Memory B cell (primary cell): ENCODE measurements around the gene DOCK9.

Experiments used
- ATAC-seq: fragments of 150-1000 bp; cut with Tn5 transposase; 2 replicates; pipeline ENCODE4 v1.10.0; 2021; ENCODE audit warnings: low read depth, mild to moderate bottlenecking, moderate library complexity
- DNase-seq, 2 donors: peaks; one replicate each; pipeline ENCODE4 v3.0.0; 2022; ENCODE audit warnings: low spot score in 2 of 2
- H3K27ac Mint-ChIP-seq: one replicate; pipeline ENCODE4 v1.8.0; 2022; ENCODE audit warnings: mild to moderate bottlenecking, moderate library complexity, mixed read lengths
- H3K27me3 Mint-ChIP-seq: one replicate; pipeline ENCODE4 v1.8.0; 2022; ENCODE audit warnings: mixed read lengths
- H3K36me3 Mint-ChIP-seq: one replicate; pipeline ENCODE4 v1.8.0; 2022; ENCODE audit warnings: mild to moderate bottlenecking, mixed read lengths
- H3K4me1 Mint-ChIP-seq: one replicate; pipeline ENCODE4 v1.8.0; 2022; ENCODE audit warnings: mixed read lengths
- H3K4me3 Mint-ChIP-seq: one replicate; pipeline ENCODE4 v1.8.0; 2022; ENCODE audit warnings: mild to moderate bottlenecking, moderate library complexity, mixed read lengths
- H3K9me3 Mint-ChIP-seq: one replicate; pipeline ENCODE4 v1.8.0; 2022; ENCODE audit warnings: mixed read lengths

DOCK9 gene

GRCh38 chr13:98785405-98785804 lies 192.5 kb downstream of the DOCK9 start:
- no peak for DNase-seq
- ATAC-seq, result no peak
- Mint-ChIP-seq H3K4me3 (no peak overlapping the region), H3K4me1 (peaks cover 3% of the 10 kb centered on the region), H3K9me3 (no peaks in the 10 kb centered on the region), H3K27me3 (peaks cover 10% of the 10 kb centered on the region), H3K27ac (no peak overlapping the region), H3K36me3 (no peaks in the 10 kb centered on the region)

- Mint-ChIP-seq H3K4me3 (no peak overlapping the region), H3K9me3 (no peaks in the 10 kb centered on the region), H3K36me3 (no peaks in the 10 kb centered on the region), H3K27me3 (peaks cover 10% of the 10 kb centered on the region), H3K4me1 (peaks cover 3% of the 10 kb centered on the region), H3K27ac (no peak overlapping the region)
- no peak for DNase-seq
- ATAC-seq, result no peak
Measured at GRCh38 chr13:98784666-98785065, 193.2 kb downstream of the DOCK9 start.

- peaks cover 9% of the 10 kb centered on the region for H3K27me3 Mint-ChIP-seq
- no peak for ATAC-seq
- H3K4me1 Mint-ChIP-seq, result peaks cover 2% of the 10 kb centered on the region
- H3K36me3 Mint-ChIP-seq, result no peaks in the 10 kb centered on the region
- no peak for DNase-seq
- no peak overlapping the region for H3K27ac Mint-ChIP-seq
- H3K4me3 Mint-ChIP-seq, result no peak overlapping the region
- no peaks in the 10 kb centered on the region for H3K9me3 Mint-ChIP-seq
Measured at GRCh38 chr13:98783856-98784478, 193.9 kb downstream of the DOCK9 start.

- peaks cover 1% of the 10 kb centered on the region for H3K9me3 Mint-ChIP-seq
- H3K36me3 Mint-ChIP-seq, result no peaks in the 10 kb centered on the region
- no peak overlapping the region for H3K27ac Mint-ChIP-seq
- H3K4me1 Mint-ChIP-seq, result no peaks in the 10 kb centered on the region
- H3K4me3 Mint-ChIP-seq, result no peak overlapping the region
- peaks cover 13% of the 10 kb centered on the region for H3K27me3 Mint-ChIP-seq
- no peak for DNase-seq
- ATAC-seq, result no peak
Measured at GRCh38 chr13:98782654-98783053, 195.2 kb downstream of the DOCK9 start.

DNA sequence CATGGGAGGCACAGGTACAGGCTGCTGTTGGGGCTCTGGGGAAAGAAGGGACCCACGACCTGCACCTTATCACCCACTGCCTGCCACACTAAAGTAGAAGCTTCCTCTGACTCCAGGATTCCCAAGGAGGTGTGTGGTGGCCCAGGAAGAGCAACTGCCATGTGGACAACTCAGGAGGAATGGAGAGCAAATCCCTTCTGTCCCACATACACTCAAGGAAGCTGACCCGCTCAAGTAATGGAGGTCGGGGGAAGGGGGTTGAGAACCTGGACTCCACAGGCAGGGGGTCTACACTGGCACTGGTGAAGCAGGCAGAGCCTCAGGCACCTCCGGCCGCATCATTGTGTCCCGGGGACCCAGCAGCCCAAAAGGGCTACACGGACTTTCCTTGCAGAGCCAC lies 196.0 kb downstream of the DOCK9 start:
- DNase-seq, result no peak
- no peak overlapping the region for H3K4me3 Mint-ChIP-seq
- peaks cover 13% of the 10 kb centered on the region for H3K27me3 Mint-ChIP-seq
- peaks cover 1% of the 10 kb centered on the region for H3K9me3 Mint-ChIP-seq
- no peaks in the 10 kb centered on the region for H3K4me1 Mint-ChIP-seq
- no peak for ATAC-seq
- H3K36me3 Mint-ChIP-seq, result no peaks in the 10 kb centered on the region
- H3K27ac Mint-ChIP-seq, result no peak overlapping the region

- Mint-ChIP-seq H3K4me3 (no peak overlapping the region), H3K4me1 (no peaks in the 10 kb centered on the region), H3K36me3 (no peaks in the 10 kb centered on the region), H3K27me3 (peaks cover 15% of the 10 kb centered on the region), H3K27ac (no peak overlapping the region), H3K9me3 (peaks cover 1% of the 10 kb centered on the region)
- DNase-seq, result no peak
- ATAC-seq, result no peak
Measured at GRCh38 chr13:98781470-98781869, 196.4 kb downstream of the DOCK9 start.

- H3K27me3 Mint-ChIP-seq, result peaks cover 16% of the 10 kb centered on the region
- no peak overlapping the region for H3K4me3 Mint-ChIP-seq
- no peaks in the 10 kb centered on the region for H3K4me1 Mint-ChIP-seq
- no peaks in the 10 kb centered on the region for H3K36me3 Mint-ChIP-seq
- no peak overlapping the region for H3K27ac Mint-ChIP-seq
- DNase-seq (no peak), ATAC-seq (no peak)
- peaks cover 1% of the 10 kb centered on the region for H3K9me3 Mint-ChIP-seq
Measured at GRCh38 chr13:98781045-98781444, 196.8 kb downstream of the DOCK9 start.

GRCh38 chr13:98780451-98780850 lies 197.4 kb downstream of the DOCK9 start:
- H3K4me3 Mint-ChIP-seq, result no peak overlapping the region
- no peaks in the 10 kb centered on the region for H3K36me3 Mint-ChIP-seq
- no peak for DNase-seq
- peaks cover 1% of the 10 kb centered on the region for H3K9me3 Mint-ChIP-seq
- H3K27ac Mint-ChIP-seq, result no peak overlapping the region
- peaks cover 17% of the 10 kb centered on the region for H3K27me3 Mint-ChIP-seq
- no peaks in the 10 kb centered on the region for H3K4me1 Mint-ChIP-seq
- ATAC-seq, result no peak

DNA sequence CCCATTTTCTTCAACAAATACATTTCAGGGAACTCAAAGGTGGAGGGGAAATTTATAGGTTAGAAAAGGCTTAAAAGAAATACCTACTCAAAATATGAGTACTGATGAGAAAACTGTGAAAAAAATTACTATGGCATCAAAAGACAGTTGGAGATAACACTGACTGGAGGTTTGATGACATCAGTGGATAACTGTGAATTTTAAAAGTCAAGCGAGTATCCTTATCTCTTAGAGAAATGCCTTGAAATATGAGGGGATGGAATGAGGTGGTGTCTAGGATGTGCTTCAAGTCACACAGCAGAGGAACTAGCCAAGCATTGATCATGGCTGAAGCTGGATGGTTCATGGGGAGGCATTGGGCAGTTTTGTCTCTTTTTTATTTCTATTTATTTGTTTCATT lies 198.2 kb downstream of the DOCK9 start:
- Mint-ChIP-seq H3K27me3 (peaks cover 17% of the 10 kb centered on the region), H3K4me3 (no peak overlapping the region), H3K9me3 (peaks cover 1% of the 10 kb centered on the region), H3K27ac (no peak overlapping the region), H3K36me3 (no peaks in the 10 kb centered on the region), H3K4me1 (no peaks in the 10 kb centered on the region)
- ATAC-seq (no peak), DNase-seq (no peak)

GRCh38 chr13:98778749-98779148 lies 199.1 kb downstream of the DOCK9 start:
- no peak for ATAC-seq
- H3K27ac Mint-ChIP-seq, result no peak overlapping the region
- H3K4me3 Mint-ChIP-seq, result no peak overlapping the region
- H3K27me3 Mint-ChIP-seq, result peaks cover 17% of the 10 kb centered on the region
- H3K4me1 Mint-ChIP-seq, result no peaks in the 10 kb centered on the region
- no peak for DNase-seq
- peaks cover 1% of the 10 kb centered on the region for H3K9me3 Mint-ChIP-seq
- no peaks in the 10 kb centered on the region for H3K36me3 Mint-ChIP-seq

DNA sequence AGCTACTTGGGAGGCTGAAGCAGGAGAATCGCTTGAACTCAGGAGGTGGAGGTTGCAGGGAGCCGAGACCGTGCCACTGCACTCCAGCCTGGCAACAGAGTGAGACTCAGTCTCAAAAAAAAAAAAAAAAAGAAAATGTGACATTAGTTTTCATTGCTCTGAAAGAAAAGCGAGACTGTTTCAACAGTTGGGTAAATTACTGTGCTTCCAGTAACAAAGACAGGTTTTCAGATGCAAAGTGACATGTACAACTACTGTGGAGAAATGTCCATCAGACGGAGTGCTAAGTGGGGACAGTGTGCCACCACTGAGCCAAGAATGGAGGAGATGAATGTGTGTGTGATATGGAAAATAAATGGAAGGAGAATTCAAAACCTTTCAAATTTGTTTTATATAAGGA lies 201.2 kb downstream of the DOCK9 start:
- Mint-ChIP-seq H3K4me1 (no peaks in the 10 kb centered on the region), H3K9me3 (peaks cover 1% of the 10 kb centered on the region), H3K27ac (no peak overlapping the region), H3K36me3 (no peaks in the 10 kb centered on the region), H3K4me3 (no peak overlapping the region), H3K27me3 (peaks cover 17% of the 10 kb centered on the region)
- ATAC-seq, result no peak
- no peak for DNase-seq

GRCh38 chr13:98775844-98776598 lies 201.8 kb downstream of the DOCK9 start:
- no peak overlapping the region for H3K4me3 Mint-ChIP-seq
- no peak for ATAC-seq

DNA sequence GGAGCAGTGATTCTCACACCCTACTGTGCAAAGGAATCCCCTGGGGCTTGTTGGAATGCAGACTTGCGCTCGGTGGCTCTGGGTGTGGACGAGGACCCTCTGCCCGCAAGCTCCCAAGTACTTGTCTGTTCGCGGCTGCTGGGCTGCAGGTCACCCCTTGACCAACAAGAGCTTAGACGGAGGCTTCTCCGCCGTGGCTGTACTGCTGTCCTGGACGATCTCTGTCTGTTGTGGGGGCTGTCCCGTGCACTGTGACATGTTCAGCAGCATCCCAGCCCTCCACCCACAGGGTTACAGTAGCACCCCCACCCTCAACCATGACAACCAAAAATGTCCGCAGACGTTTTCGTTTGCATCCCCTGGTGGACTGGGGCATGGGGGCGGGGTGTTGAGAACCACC lies 202.5 kb downstream of the DOCK9 start:
- H3K4me3 Mint-ChIP-seq, result no peak overlapping the region
- no peak for DNase-seq
- H3K27ac Mint-ChIP-seq, result no peak overlapping the region
- H3K4me1 Mint-ChIP-seq, result no peaks in the 10 kb centered on the region
- peaks cover 9% of the 10 kb centered on the region for H3K27me3 Mint-ChIP-seq
- ATAC-seq, result no peak
- H3K9me3 Mint-ChIP-seq, result peaks cover 1% of the 10 kb centered on the region
- no peaks in the 10 kb centered on the region for H3K36me3 Mint-ChIP-seq

More at GRCh38 chr13:98775844-98776598, 201.8 kb downstream of the DOCK9 start:
- Mint-ChIP-seq H3K27ac (no peak overlapping the region), H3K36me3 (no peaks in the 10 kb centered on the region), H3K27me3 (peaks cover 13% of the 10 kb centered on the region), H3K4me1 (no peaks in the 10 kb centered on the region), H3K9me3 (peaks cover 1% of the 10 kb centered on the region)
- no peak for DNase-seq

- no peak for ATAC-seq
- DNase-seq, result no peak
- Mint-ChIP-seq H3K9me3 (peaks cover 1% of the 10 kb centered on the region), H3K4me3 (no peak overlapping the region), H3K27me3 (peaks cover 9% of the 10 kb centered on the region), H3K4me1 (no peaks in the 10 kb centered on the region), H3K36me3 (no peaks in the 10 kb centered on the region), H3K27ac (no peak overlapping the region)
Measured at GRCh38 chr13:98774776-98775175, 203.1 kb downstream of the DOCK9 start.

- ATAC-seq, result no peak
- H3K27me3 Mint-ChIP-seq, result peaks cover 11% of the 10 kb centered on the region
- no peaks in the 10 kb centered on the region for H3K36me3 Mint-ChIP-seq
- DNase-seq, result no peak
- H3K4me3 Mint-ChIP-seq, result no peak overlapping the region
- H3K4me1 Mint-ChIP-seq, result no peaks in the 10 kb centered on the region
- no peak overlapping the region for H3K27ac Mint-ChIP-seq
- H3K9me3 Mint-ChIP-seq, result peaks cover 1% of the 10 kb centered on the region
Measured at GRCh38 chr13:98773921-98774320, 203.9 kb downstream of the DOCK9 start.
